AG08395 (cell line): Measurements from ENCODE around the gene KAT6B.

Source experiments
- DNase-seq: peaks from one replicate; pipeline ENCODE4 v3.0.0; 2012; ENCODE audit warnings: mixed read lengths, low spot score

KAT6B gene

DNA sequence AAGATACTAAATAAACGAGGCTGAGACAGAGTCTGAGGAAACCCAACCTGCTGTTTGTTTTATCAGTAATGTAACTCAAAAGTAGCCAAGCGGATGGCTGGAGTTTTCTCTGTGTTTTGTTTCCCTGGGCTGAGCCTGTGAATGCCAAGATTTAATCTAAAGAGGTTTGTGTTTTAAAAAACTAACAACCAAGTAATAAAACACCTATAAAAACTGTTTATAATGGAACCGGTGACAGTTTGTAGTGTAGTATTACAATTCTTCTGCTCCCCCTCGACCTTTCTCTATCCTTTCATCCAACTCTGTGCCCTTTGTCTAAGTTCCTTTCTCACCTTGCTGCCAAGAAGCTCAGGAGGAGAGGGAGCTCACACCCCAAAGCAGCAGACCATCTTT, 2.6 kb upstream of the KAT6B start:
- DNase-seq, result no peak

DNA sequence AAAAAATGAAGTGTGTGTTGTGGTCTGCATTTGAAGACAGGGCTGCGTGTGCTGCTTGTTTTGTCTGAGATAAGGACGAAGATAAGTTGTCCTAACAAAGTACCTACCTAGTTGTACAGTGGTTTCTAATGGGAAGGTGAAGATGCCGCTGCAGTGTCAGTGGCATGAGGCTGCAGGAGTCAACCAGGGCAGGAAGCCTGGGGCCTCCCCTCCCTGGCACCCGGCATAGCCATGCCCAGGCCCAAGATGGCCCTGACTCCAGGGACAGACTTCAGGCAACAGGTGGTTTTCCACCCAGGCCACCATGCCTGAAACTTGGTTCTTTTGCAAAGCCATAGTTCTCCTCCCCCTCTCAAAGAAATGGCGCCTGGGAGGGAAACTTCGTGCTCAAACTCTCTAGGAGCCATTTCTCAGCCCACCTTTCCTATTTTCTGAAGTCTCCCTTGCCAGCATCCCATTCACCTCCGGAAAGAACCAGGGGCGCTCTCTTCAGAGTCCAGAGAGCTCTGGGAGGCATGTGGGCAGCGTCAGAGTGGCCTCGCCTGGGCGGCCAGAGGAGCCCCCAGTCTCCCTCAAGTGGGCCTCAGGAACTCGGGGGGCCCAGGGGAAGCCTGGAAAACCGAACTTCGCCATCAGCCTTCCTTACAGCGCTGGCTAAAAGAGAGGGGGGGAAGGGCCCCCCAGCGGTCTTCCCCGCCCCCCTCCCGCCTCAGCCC, 2.1 kb upstream of the KAT6B start:
- no peak for DNase-seq

DNA sequence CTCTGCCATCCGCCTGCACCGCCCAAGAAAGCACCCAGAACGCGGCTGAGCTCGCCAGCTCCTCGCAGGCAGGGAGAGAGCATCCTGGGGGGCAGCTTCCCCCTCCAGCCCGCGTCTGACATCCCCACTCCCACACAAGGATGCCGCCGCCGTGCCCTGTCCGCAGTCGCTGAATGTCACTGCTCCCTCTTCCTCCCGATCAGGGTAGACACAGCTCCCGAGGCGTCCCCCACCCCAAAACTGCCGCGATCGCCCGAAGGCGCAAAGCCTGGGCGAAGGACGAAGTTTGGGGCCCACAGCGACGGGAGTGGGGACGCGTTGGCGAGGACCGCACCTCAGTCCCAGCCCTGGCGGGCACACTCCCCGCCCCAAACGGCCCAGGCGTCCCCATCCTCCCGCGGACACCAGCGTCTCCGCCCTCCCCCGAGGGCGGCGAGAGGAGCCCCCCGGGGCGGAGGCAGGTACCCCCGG, 1.5 kb upstream of the KAT6B start:
- no peak for DNase-seq

DNA sequence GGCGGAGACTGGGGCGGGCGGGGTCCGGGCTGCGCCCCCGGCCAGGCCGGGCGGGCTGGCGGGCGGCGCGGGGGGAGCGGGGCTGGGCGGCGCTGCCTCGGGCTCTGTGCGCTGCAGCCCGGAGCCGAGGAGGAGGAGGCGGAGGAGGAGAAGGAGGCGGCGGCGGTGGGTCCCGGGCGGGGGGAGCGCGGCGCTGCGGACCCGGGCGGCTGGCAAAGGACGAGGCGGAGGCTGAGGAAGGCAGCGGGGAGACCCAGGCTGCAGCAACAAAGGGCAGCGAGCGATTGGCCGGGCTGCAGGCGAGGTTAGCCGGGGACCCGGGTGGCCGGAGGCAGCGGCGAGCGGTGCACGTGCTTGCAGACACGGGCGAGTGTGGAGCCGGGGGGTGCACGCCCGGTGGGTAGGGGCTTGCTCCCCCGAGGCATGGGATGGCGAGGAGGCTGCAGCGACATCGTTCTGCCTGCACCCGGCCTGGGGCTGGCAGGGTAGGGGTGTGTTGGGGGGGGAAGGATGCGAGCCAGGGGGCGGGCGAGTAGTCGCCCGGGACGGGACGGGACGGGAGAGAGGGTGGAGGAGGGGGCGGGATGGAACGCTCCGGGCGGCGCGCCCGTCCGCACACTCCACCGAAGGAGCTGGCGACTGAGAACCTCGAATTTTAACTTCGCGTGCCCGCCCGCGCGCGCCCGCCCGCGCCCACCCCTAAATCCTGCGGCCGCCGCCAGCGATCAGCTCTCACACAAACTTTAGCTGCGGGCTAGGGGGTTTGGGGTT, 844 bp upstream of the KAT6B start:
- peak; percentile 23 for DNase-seq

DNA sequence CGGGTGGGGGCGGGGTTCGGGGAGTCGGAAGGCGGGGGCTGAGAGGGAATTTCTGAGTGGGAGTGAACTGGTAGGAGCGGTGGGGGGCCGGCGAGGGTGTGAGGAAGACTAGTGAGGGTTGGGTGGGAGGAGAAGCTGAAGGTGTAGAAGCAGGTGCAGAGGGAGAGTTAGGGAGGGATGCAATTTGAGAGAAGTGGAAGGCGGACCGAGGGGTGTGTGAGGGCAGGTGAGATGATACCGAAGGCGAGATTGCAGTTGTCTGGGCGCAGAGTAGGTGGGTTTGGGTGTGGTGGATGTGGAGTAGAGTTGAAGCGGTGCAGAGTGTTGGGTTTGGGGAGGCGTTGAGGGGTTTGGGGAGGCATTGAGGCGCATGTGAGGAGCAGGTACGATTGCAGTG, 643 bp downstream of the KAT6B start:
- DNase-seq, result no peak

DNA sequence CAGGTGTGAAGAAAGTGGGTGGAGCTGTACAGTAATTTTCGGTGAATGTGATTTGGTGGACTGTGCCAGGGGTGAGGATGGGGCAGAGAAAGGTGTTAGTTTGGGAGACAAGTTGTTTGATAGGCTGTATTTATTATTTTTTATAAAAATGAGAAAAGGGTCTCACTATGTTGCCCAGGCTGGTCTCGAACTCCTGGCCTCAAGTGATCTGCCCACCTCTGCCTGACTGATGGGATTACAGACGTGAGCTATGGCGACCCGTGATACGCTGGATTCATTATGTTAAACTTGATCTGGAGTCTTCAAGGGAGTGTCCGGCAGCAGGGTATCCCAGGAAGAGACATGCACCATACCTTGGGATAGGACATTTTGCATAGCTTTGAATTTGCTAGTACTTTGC, 1.3 kb downstream of the KAT6B start:
- no peak for DNase-seq

DNA sequence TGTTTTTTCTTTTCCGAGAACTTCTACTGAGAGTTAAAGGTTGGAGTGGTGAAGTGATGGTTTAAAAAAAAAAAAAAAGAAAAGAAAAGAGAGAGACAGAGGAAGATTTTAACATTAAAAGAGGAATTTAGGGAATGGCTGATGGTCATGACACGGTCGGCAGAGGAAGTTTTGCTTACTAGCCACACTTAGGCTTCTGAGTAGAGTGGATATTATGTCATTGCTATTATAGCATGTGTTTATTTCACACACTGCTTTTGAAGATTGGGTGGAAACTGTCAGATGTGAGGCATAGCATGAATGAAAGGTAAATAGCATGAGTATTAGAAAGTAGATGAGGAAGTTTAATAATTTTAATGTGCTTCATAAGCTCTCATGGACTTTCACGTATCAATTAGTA, 2.5 kb downstream of the KAT6B start:
- no peak for DNase-seq

DNA sequence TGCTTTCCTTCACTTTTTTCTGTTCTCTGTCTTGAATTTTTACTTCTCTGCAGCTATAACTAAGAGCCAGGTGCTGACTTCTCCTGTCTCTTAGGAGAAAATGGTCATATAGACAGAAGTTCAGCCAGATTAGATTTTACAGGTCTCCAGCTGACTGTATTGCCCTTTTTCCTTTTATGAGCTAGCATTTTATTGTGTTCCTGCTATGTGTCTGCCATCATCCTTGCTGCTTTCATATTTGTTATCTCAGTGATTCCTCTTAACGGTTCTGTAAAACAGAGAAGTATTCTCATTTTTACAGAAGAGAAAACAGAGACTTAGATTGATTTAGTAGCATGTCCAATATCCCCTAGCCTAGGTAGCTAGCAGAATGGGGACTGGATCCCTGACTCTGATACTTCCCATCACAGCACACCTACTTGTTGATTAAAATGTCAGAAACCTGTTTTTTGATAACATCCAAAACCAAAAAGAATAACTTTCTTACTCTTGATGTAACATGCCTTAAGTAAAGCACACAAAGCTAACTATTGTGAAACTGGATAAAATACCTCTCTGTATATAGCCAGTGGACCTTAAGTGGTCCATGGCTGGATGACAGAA, 5.2 kb downstream of the KAT6B start:
- DNase-seq, result no peak

DNA sequence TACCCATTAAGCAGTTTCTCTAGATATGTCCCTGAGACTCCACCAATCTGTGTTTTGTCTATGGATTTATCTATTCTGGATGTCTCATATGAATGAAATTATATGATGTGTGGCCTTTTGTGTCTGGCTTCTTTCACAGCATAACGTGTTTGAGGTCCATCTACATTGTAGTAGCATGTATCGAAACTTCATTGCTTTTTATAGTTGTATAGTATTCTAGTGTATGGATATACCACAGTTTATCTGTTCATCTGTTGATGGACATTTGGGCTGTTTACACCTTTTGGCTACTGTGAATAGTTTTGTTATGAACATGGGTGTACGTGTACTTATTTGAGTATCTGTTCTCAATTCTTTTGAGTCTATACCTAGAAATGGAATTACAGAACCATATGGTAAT, 9.6 kb downstream of the KAT6B start:
- DNase-seq, result no peak

DNA sequence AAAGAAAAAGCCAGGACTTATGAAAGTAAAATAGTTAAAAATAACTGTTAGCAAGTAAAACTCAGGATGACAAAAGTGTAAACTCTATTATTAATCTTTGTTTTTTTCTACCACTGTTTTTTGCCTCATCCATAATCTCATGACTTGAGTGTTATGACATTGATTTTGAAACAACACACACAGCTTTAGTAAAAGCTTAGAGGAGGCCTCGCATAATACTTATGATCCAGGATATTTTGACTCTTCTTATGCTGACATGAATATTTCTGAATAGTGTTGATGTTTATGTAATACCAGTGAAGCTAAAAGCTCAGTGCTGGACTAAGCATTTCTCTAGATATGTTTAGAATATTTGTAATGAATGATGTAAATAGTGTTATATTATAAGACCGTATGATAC, 10.5 kb downstream of the KAT6B start:
- DNase-seq, result no peak

DNA sequence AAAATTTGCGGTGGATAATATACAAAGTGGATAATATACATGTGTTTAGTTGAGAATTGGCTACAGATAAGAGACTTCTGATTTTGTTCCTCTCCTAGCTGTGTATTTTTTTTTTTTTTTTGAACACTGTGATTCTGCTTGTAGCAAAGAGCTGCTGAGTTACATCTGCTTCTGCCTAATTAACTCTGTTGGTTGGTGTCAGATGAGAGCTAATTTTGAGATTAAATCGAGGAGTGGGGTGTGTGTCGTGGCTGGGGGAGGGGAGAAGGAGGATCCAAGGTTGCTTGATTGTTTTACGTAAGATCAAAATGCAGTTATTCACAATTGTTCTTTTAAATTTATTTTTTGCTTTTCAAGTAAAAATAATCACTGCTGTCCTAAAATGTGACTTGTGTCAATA, 11.3 kb downstream of the KAT6B start:
- DNase-seq, result no peak

DNA sequence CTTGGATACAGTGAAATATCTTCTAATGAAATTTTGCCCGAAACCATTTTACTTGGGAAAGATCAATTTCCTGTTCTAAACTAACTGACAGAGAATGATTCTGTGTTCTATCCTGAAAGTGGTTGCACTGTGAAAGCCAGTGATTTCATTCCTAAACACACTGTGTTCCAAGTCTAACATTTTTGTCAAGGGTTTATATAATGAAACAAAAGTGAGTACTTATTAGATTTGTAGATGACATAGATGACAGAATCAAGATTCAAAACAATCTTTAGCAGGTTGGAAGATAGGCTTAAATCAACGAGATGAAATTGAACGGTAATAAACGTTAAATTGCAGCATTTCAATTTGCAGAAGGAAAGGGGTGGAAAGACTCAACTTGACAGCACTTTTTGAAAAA, 13.3 kb downstream of the KAT6B start:
- no peak for DNase-seq

DNA sequence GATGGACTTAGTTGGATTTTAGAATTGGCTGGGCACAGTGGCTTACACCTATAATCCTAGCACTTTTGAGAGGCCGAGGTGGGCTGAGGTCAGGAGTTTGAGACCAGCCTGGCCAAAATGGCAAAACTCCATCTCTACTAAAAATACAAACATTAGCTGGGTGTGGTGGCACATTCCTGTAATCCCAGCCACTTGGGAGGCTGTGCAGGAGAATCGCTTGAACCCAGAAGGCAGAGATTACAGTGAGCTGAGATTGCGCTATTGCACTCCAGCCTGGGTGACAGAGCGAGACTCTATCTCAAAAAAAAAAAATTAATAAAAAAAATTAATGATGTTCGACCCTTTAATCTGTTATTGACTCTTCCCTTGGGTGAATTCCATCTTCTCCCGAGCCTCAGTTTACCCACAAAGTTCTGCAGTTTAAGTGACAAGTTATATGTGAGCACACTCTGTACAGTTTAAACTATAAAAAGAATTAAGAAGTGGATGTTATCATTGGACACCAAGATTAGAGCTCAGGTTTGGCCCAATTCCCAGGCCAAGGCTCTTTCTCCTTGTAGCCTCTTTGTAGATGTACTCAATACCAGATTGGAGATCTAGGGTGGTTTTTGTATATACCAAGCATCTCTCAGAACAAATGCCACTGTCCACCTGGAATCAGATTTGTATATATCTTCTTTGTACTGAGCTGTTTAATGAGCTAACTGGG, 15.0 kb downstream of the KAT6B start:
- no peak for DNase-seq

DNA sequence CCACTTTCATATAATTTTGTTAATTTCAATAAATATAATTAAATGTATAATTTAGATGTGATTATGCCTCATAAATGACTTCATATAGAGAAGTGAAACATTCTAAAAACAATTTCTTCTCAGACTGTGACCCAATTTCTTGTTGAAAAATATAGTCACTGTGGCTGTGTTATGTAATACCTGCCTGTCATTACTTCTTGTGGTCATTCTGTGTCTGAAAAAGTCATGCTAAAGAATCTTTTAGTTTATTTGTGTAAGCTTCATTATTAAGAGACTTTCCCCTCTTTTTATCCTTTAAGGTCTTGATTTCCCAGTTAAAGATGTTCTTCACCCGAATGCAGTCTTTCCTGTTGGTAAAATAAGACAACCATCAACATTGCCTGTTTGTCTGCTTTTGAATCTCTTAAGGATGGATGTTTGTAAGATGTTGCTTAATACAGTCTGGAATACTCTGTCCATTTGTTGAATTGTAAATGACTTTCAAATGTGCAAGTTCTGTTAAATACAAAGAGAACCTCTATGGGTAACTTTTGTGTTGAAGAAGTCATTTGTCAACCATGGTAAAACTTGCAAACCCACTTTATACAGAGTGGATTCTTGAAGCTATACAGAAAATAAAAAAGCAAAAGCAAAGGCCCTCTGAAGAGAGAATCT, 16.0 kb downstream of the KAT6B start:
- peak; percentile 18 for DNase-seq

DNA sequence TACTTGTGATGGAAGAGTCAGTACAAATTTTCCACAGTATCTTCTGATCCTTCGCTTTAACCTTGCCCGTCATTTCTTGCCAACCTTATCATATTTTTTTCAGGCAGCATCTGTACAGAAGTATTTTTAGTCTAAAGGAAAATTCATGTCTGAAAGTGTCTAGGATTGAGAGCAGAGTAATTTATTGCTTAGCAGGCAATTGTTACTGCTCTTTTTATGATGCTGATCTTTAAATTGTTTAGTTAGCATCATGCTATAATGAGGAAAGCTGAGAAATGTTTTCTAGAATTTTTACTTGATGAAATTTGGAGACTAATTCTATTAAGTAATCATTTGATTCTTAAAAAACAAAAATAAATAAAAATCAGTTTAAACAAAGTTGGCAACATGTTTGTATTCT, 20.6 kb downstream of the KAT6B start:
- DNase-seq, result no peak

DNA sequence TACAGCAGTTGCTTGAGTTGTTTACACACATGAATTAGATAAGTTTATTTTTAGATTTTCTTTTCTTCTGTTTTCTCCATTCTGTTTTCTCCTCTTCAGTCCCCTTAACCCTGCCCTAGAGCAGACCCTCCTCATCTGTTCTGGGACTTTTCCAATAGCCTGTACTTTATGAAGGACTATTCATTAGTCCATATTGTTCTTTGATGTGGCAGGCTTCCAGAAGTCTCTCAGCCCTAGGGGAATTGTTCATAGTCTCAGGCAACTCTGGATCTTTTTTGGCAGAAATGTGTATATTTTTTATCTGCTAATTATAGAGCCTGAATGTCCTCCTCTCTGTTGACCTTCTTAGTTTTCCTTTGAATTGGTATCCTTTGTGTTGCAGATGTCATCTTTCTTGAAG, 25.4 kb downstream of the KAT6B start:
- no peak for DNase-seq

DNA sequence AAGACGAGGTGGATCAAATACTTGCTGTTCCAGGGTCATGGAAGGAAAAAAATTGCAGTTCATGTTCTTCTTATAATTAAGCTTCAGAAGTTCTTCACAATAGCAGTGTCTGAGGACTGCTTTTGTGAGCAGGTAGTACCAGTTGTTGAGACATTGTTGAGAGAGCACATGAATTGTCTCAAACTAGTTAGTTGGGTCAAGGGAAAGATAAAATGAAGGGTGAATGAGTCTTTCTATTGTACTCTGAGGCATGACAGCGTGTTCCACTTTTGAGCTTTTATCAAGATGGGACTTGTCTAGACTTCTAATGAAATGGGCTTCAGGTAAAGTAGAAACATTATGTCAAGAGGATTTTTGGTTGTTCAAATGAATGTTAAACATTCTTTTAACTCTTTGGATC, 26.0 kb downstream of the KAT6B start:
- DNase-seq, result no peak

DNA sequence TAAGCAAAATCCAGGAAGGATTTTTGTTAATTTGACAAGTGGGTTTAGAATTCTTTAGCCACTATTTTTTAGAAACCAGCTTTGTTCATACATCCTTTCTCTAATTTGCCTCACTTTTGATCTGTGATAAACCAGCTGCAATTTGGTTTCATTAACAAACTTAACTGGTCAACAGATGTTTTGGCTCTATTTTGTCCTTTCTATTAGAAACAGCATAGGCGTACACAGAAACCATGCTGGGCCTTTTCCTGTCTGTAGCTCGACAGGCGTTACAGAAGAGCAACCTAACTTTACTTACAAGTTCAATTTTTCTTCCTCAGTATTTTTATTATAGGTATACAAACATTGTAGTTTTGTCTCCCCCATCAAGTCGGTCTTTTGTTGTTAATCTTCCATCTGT, 28.2 kb downstream of the KAT6B start:
- DNase-seq, result no peak

DNA sequence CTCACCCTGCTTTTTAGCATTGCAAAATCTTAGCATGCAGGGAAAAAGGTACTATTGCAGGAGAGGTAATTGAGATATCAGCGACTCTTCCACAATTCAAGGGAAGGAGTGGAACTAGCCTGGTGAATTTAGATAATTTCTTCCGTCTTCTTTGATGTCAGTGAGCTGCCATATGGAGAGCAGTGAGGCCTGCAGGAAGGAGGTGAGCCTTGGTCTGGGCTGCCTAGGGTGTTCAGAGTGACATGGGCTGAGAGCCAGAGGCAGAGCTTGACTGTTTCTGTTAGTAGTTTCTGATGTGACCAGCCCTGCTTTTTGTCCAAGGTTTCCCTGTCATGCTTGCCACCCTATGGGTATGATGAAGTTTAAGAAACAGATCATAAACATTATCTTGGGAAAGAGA, 28.6 kb downstream of the KAT6B start:
- DNase-seq, result no peak

DNA sequence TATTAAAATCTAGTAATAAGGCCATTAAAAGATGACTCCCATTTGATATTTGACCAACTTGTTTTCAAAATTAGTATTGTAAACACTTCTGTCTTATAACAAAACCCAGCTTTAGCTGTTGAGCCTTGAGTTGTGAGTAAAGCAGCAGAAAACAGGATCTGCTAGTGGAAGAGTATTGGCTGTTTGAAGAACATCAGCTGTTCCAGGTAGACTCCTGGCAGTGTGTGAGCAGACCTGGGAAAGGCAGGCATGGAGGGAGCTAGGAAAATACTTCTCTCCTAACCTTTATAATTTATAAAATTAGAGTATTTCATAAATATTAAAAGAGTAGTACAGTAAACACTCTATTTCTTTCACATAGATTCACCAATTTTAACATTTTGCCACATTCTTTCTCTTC, 29.0 kb downstream of the KAT6B start:
- no peak for DNase-seq

DNA sequence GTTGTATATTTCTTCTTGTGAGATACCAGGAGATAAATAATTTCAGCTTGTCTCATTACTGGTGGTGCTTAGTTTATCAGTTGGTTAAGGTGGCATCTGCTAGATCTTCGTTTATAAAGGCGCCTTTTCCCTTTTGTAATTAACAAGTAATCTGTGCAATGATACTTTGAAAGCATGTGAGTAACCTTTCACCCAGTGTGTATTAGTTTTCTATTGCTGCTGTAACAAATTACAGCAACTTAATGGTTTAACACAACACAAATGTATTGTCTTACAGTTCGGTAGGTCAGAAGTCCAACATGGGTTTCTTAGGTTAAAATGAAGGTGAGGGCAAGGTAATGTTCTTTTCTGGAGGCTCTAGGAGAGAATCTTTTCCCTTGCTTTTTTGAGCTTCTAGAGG, 30.5 kb downstream of the KAT6B start:
- no peak for DNase-seq

DNA sequence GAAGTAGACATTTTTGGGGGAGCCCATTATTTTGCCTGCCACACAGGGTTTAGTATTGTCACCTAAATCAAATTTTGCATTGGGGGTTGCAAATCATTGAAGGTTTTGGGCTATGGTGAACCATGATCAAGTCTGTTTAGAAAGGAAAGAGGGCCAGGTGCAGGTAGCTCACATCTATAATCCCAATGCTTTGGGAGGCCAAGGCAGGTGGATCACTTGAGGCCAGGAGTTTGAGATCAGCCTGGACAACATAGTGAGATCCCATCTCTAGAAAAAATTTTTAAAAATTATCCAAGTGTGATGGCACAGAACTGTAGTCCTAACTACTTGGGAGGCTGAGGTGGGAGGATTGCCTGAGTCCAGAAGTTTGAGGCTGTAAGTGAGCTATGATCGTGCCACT, 31.2 kb downstream of the KAT6B start:
- no peak for DNase-seq
